T-cell (primary cell): ENCODE results near the gene UBB. TPM values are rescaled to one million over a fixed set of nuclear protein-coding genes. Genes with fewer than 3 reads are reported as not detected.
A peak's percentile ranks its signal among the peaks of the same experiment; 100 is the strongest.

Experiments used
- ATAC-seq, 4 experiments: fragments of 200-7000 bp in 3 of 4; fragments of 150-1000 bp in 1 of 4; cut with Tn5 transposase; replicated peaks in 1 of 4; 1 replicate in 3 of 4; 2 replicates in 1 of 4; pipeline ENCODE4 v1.10.0; 2021; ENCODE audit warnings: moderate library complexity in 3 of 4, mild to moderate bottlenecking in 2 of 4, moderate number of reproducible peaks in 1 of 4
- CTCF ChIA-PET, 2 donors: fragments of 300-600 bp; sonication (Branson Sonifier 250); formaldehyde crosslinking; loops; one replicate each; lab custom pipeline; 2022; ENCODE audit warnings: antibody characterized with exemption in 2 of 2; lab: Charles Lee
- POLR2A ChIA-PET, 2 donors: fragments of 300-600 bp; sonication (Branson Sonifier 250); formaldehyde crosslinking; loops; one replicate each; lab custom pipeline; 2022; ENCODE audit warnings: antibody characterized with exemption in 2 of 2; lab: Charles Lee
- DNase-seq, 35 experiments: peaks; one replicate each; pipeline versions ENCODE4 v3.0.0 to v3.0.0-alpha.2; 2013 to 2023
- H3K27ac ChIP-seq: one replicate; pipeline ENCODE4 v1.5.1; 2013; ENCODE audit warnings: low read length
- H3K27me3 ChIP-seq, 2 experiments: replicated peaks in 1 of 2; 1 replicate in 1 of 2; 2 replicates in 1 of 2; pipeline versions ENCODE4 v1.6.1 to v1.7.0; 2013; ENCODE audit warnings: low read length in 1 of 2, mixed read lengths in 1 of 2; ENCODE audit not compliant: control insufficient read depth in 2 of 2, insufficient read depth in 2 of 2; ENCODE audit errors: extremely low read depth in 1 of 2
- H3K36me3 ChIP-seq, 2 donors: 1 replicate in 1 of 2; 2 replicates in 1 of 2; pipeline versions ENCODE4 v1.6.1 to v1.7.0; 2013; ENCODE audit warnings: low read length in 1 of 2; ENCODE audit not compliant: control insufficient read depth in 2 of 2, insufficient read depth in 1 of 2; ENCODE audit errors: extremely low read depth in 1 of 2
- H3K4me1 ChIP-seq, 2 experiments: 1 replicate in 1 of 2; 2 replicates in 1 of 2; pipeline versions ENCODE4 v1.6.1 to v1.7.0; 2013; ENCODE audit warnings: low read length in 2 of 2, mixed read lengths in 1 of 2; ENCODE audit not compliant: insufficient read depth in 2 of 2, control insufficient read depth in 1 of 2; ENCODE audit errors: extremely low read depth in 1 of 2
- H3K4me3 ChIP-seq, 2 donors: 1 replicate in 1 of 2; 2 replicates in 1 of 2; pipeline versions ENCODE4 v1.5.1 to v1.7.0; 2013; ENCODE audit warnings: mild to moderate bottlenecking in 2 of 2, low read length in 1 of 2, moderate library complexity in 1 of 2; ENCODE audit not compliant: control insufficient read depth in 1 of 2; ENCODE audit errors: extremely low read depth in 1 of 2
- H3K9me3 ChIP-seq: 2 replicates; pipeline ENCODE4 v1.7.0; 2013
- H3K27ac Mint-ChIP-seq, 2 donors: one replicate each; pipeline ENCODE4 v1.8.0; 2020 to 2021; ENCODE audit warnings: mild to moderate bottlenecking in 2 of 2, mixed read lengths in 2 of 2
- H3K27me3 Mint-ChIP-seq, 2 donors: one replicate each; pipeline ENCODE4 v1.8.0; 2021 to 2022; ENCODE audit warnings: mixed read lengths in 2 of 2
- H3K36me3 Mint-ChIP-seq: one replicate; pipeline ENCODE4 v1.8.0; 2021; ENCODE audit warnings: mixed read lengths
- H3K4me1 Mint-ChIP-seq, 3 donors: one replicate each; pipeline ENCODE4 v1.8.0; 2020 to 2022; ENCODE audit warnings: mixed read lengths in 3 of 3, mild to moderate bottlenecking in 1 of 3
- H3K4me3 Mint-ChIP-seq, 3 donors: one replicate each; pipeline ENCODE4 v1.8.0; 2020 to 2022; ENCODE audit warnings: mild to moderate bottlenecking in 3 of 3, mixed read lengths in 3 of 3, moderate library complexity in 3 of 3
- H3K9me3 Mint-ChIP-seq, 3 donors: one replicate each; pipeline ENCODE4 v1.8.0; 2020 to 2022; ENCODE audit warnings: mixed read lengths in 3 of 3
- WGBS: methylation state at CpG from one replicate; pipeline ENCODE4 v1.1.5; 2013; ENCODE audit warnings: missing lambda C conversion rate; ENCODE audit not compliant: insufficient coverage; 5-methylcytosine and 5-hydroxymethylcytosine counted together
- total RNA-seq, 35 experiments: library from RNA in 6 of 35; stranded (reverse) in 6 of 35; fragments of 120-200 nt in 1 of 35; gene quantifications; one replicate each; pipeline versions ENCODE4 v1.2.1 to v1.2.4 and lab custom pipeline; 2013 to 2026

The UBB gene
- total RNA-seq, 5 donors from 2014 or later (not counting 1 experiment from before 2014, with no cell fraction given): 669 to 892 (median 718) TPM

- ChIA-PET POLR2A (no interaction called here), CTCF (no interaction called here)
- H3K4me1 Mint-ChIP-seq: peaks cover 0 to 4% (median 0%) of the 10 kb centered on the region in 3 donors
Observed at GRCh38 chr17:16345565-16345964, 35.3 kb upstream of the UBB start.

GRCh38 chr17:16346721-16347271, 34.1 kb upstream of the UBB start:
- peaks cover 15 to 18% of the 10 kb centered on the region in 2 donors for H3K36me3 ChIP-seq
- ChIA-PET CTCF (no interaction called here), POLR2A (interaction anchor here in 1 of 2 donors (0.6 kb wide), 1 partner anchor 8 kb away, joined by 3 read pairs; no protein-coding TSS in a partner anchor)
- peaks cover 16% of the 10 kb centered on the region for H3K36me3 Mint-ChIP-seq
- H3K27me3 ChIP-seq: no peaks in the 10 kb centered on the region
- no peak for ATAC-seq
- H3K9me3 ChIP-seq: no peaks in the 10 kb centered on the region
- no peak for DNase-seq
- 100% methylated on average over 3 of the region's 6 CpGs for WGBS
- H3K4me1 Mint-ChIP-seq: peaks cover 5 to 9% (median 6%) of the 10 kb centered on the region in 3 donors
- no peaks in the 10 kb centered on the region for H3K27me3 Mint-ChIP-seq
- H3K4me1 ChIP-seq: peaks cover 1 to 3% of the 10 kb centered on the region in 2 experiments
- no peaks in the 10 kb centered on the region for H3K9me3 Mint-ChIP-seq
- H3K4me3 ChIP-seq: no peak overlapping the region
- H3K27ac Mint-ChIP-seq: no peak overlapping the region
- no peak overlapping the region for H3K4me3 Mint-ChIP-seq
- H3K27ac ChIP-seq: no peak overlapping the region

More at GRCh38 chr17:16345565-16345964, 35.3 kb upstream of the UBB start:
- Mint-ChIP-seq H3K36me3 (peaks cover 16% of the 10 kb centered on the region), H3K4me3 (no peak overlapping the region), H3K27me3 (no peaks in the 10 kb centered on the region), H3K9me3 (no peaks in the 10 kb centered on the region), H3K27ac (no peak overlapping the region)
- DNase-seq (no peak), ATAC-seq (no peak)
- no peak overlapping the region for H3K4me3 ChIP-seq
- H3K27me3 ChIP-seq: no peaks in the 10 kb centered on the region
- no CpG with 5 or more reads among the region's 5 CpGs for WGBS
- H3K4me1 ChIP-seq: no peaks in the 10 kb centered on the region
- no peak overlapping the region for H3K27ac ChIP-seq
- peaks cover 15 to 18% of the 10 kb centered on the region in 2 donors for H3K36me3 ChIP-seq
- no peaks in the 10 kb centered on the region for H3K9me3 ChIP-seq

GRCh38 chr17:16348586-16348985, 32.3 kb upstream of the UBB start:
- Mint-ChIP-seq H3K27ac (no peak overlapping the region), H3K36me3 (peaks cover 6% of the 10 kb centered on the region), H3K27me3 (no peaks in the 10 kb centered on the region), H3K9me3 (no peaks in the 10 kb centered on the region), H3K4me1 (peaks cover 14 to 18% (median 15%) of the 10 kb centered on the region in 3 donors), H3K4me3 (no peak overlapping the region)
- DNase-seq: no peak
- Histone ChIP-seq H3K27me3 (peaks cover 0 to 3% of the 10 kb centered on the region in 2 experiments), H3K27ac (no peak overlapping the region), H3K4me3 (no peak overlapping the region), H3K36me3 (peaks cover 8 to 15% of the 10 kb centered on the region in 2 donors), H3K9me3 (no peaks in the 10 kb centered on the region), H3K4me1 (peaks cover 5 to 15% of the 10 kb centered on the region in 2 experiments)
- ATAC-seq: no peak
- CTCF ChIA-PET: no interaction called here
- POLR2A ChIA-PET: no interaction called here
- WGBS: 95% methylated on average over 6 of the region's 6 CpGs

GRCh38 chr17:16349431-16349830, 31.5 kb upstream of the UBB start:
- no peaks in the 10 kb centered on the region for H3K9me3 ChIP-seq
- H3K27me3 Mint-ChIP-seq: no peaks in the 10 kb centered on the region
- peak overlapping the region in 1 of 2 donors; percentile 55 for H3K27ac Mint-ChIP-seq
- CTCF ChIA-PET: interaction anchor here (0.7 kb wide), 3 partner anchors 90 to 943 kb away, joined by 3 to 4 read pairs (median 4); no protein-coding TSS in a partner anchor
- H3K9me3 Mint-ChIP-seq: no peaks in the 10 kb centered on the region
- DNase-seq: no peak
- POLR2A ChIA-PET: no interaction called here
- peaks cover 0 to 3% of the 10 kb centered on the region in 2 experiments for H3K27me3 ChIP-seq
- H3K36me3 ChIP-seq: peaks cover 8% of the 10 kb centered on the region in 2 donors
- H3K4me3 ChIP-seq: no peak overlapping the region
- no peak for ATAC-seq
- H3K36me3 Mint-ChIP-seq: no peaks in the 10 kb centered on the region
- H3K4me1 ChIP-seq: peaks cover 5 to 21% of the 10 kb centered on the region in 2 experiments
- peaks cover 15 to 22% (median 19%) of the 10 kb centered on the region in 3 donors for H3K4me1 Mint-ChIP-seq
- H3K4me3 Mint-ChIP-seq: no peak overlapping the region
- H3K27ac ChIP-seq: no peak overlapping the region
- WGBS: 90% methylated on average over 5 of the region's 5 CpGs

GRCh38 chr17:16351831-16352230, 29.1 kb upstream of the UBB start:
- WGBS: 59% methylated on average over 3 of the region's 10 CpGs
- H3K27ac ChIP-seq: no peak overlapping the region

GRCh38 chr17:16352303-16352666, 28.6 kb upstream of the UBB start:
- no peaks in the 10 kb centered on the region for H3K9me3 Mint-ChIP-seq
- Histone ChIP-seq H3K36me3 (peaks cover 4 to 7% of the 10 kb centered on the region in 2 donors), H3K9me3 (no peaks in the 10 kb centered on the region), H3K4me3 (peak overlapping the region; percentile 63 to 80), H3K4me1 (peaks cover 5 to 21% of the 10 kb centered on the region in 2 experiments), H3K27ac (no peak overlapping the region), H3K27me3 (peaks cover 0 to 6% of the 10 kb centered on the region in 2 experiments)
- WGBS: 4% methylated on average over 21 of the region's 25 CpGs
- peak in 21 of 35 experiments; percentile 3 to 48 (median 12) for DNase-seq
- no peaks in the 10 kb centered on the region for H3K27me3 Mint-ChIP-seq
- H3K4me1 Mint-ChIP-seq: peaks cover 15 to 22% (median 19%) of the 10 kb centered on the region in 3 donors
- CTCF ChIA-PET: interaction anchor here in 1 of 2 donors (1.1 to 2.5 kb wide), 2 partner anchors 12 to 137 kb away, joined by 3 to 17 read pairs; partner anchors contain the start of gene NCOR1
- H3K36me3 Mint-ChIP-seq: no peaks in the 10 kb centered on the region
- peak overlapping the region; percentile 89 to 91 (median 89) for H3K4me3 Mint-ChIP-seq
- POLR2A ChIA-PET: no interaction called here
- no peak for ATAC-seq
- H3K27ac Mint-ChIP-seq: peak overlapping the region; percentile 49 to 76

More at GRCh38 chr17:16351831-16352230, 29.1 kb upstream of the UBB start:
- peaks cover 5 to 21% of the 10 kb centered on the region in 2 experiments for H3K4me1 ChIP-seq
- Mint-ChIP-seq H3K4me3 (peak overlapping the region; percentile 89 to 91 (median 89)), H3K27me3 (no peaks in the 10 kb centered on the region), H3K27ac (peak overlapping the region in 1 of 2 donors; percentile 76), H3K36me3 (no peaks in the 10 kb centered on the region), H3K4me1 (peaks cover 15 to 22% (median 19%) of the 10 kb centered on the region in 3 donors), H3K9me3 (no peaks in the 10 kb centered on the region)
- ATAC-seq (no peak), DNase-seq (no peak)
- H3K4me3 ChIP-seq: peak overlapping the region; percentile 63 to 80
- H3K36me3 ChIP-seq: peaks cover 7 to 8% of the 10 kb centered on the region in 2 donors
- H3K27me3 ChIP-seq: peaks cover 0 to 6% of the 10 kb centered on the region in 2 experiments
- no peaks in the 10 kb centered on the region for H3K9me3 ChIP-seq
- ChIA-PET POLR2A (no interaction called here), CTCF (interaction anchor here in 1 of 2 donors (2.5 kb wide), 1 partner anchor 12 kb away, joined by 17 read pairs; no protein-coding TSS in a partner anchor)
